ENCODE measurements around the gene SAA2.

The SAA2 gene

DNA sequence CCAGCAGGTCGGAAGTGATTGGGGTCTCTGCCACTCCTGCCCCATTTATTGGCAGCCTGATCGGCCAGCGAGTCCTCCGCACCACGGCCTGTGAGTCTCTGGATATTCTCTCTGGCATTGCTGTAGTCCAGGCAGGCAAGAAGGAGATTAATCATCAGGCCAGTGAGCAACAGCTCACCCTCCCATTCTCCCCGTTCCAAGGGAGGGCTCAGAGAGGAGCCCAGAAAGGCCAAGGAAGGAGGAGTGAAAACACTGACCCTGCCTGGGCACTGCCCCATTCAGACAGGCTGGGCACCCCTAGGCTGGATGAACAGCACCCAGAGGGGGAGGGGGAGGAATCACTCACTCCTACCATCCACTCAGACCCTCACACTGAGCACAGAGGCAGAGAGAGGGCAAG is 3.1 kb downstream of the SAA2 start:
- TF ChIP-seq, protein P1, sequence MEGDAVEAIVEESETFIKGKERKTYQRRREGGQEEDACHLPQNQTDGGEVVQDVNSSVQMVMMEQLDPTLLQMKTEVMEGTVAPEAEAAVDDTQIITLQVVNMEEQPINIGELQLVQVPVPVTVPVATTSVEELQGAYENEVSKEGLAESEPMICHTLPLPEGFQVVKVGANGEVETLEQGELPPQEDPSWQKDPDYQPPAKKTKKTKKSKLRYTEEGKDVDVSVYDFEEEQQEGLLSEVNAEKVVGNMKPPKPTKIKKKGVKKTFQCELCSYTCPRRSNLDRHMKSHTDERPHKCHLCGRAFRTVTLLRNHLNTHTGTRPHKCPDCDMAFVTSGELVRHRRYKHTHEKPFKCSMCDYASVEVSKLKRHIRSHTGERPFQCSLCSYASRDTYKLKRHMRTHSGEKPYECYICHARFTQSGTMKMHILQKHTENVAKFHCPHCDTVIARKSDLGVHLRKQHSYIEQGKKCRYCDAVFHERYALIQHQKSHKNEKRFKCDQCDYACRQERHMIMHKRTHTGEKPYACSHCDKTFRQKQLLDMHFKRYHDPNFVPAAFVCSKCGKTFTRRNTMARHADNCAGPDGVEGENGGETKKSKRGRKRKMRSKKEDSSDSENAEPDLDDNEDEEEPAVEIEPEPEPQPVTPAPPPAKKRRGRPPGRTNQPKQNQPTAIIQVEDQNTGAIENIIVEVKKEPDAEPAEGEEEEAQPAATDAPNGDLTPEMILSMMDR (IDR thresholded peaks at IDR 0.05; ENCODE audit: insufficient read depth, missing control alignments) = no peak
- DNase-seq (ENCODE audit: insufficient read length, low spot score) (no peak), FAIRE-seq (no peak)

DNA sequence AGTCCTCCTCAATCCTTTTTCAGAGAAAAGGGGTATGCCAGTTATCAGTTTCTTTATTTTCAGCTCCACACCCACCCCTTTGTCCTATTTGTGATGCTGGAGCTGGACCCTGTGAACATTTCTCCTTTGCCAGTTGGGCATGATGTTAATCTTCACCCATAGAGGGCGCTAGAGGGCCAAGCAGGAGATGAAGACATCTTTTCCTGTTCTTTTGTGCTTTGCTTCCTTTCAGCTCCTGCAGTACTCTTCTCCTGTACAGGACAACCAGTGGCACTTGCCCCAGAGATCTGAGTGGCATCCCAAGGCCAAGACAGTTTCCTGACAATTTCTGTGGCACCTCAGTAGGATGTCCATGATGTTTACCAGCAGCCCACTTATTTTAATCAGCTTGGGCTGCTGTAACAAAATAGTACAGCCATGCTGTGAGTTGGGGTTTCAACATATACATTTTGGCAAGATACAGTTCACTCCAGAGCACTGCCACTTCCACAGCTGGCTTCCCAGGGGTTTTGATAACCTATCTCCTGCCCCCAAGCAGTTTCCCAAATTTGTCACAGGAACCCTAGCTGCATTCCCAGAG is 4.6 kb downstream of the SAA2 start:
- TF ChIP-seq, protein P1 (IDR thresholded peaks at IDR 0.05; ENCODE audit: insufficient read depth, missing control alignments) = peak; percentile 89
- DNase-seq (ENCODE audit: insufficient read length, low spot score) (no peak), FAIRE-seq (no peak)

DNA sequence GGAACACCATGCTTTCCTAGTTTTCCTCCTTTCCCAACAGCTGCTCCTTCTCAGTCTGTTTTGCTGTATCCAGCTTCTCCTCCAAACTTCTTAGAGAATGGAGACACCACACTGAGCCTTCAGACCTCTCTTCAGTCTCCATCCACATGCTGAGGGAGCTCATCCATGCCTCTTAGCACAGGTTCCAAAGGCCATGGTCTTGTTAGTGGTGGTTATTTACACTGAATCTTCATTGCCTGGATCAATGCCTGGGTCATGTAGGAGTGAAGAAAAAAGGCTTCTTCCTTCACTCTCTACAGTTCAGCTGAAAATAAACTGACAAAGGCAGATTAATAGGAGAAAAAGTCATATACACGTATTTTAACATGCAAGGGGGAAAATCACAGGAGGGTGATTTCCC is 8.8 kb downstream of the SAA2 start:
- FAIRE-seq (no peak), DNase-seq (ENCODE audit: insufficient read length, low spot score) (no peak)
- TF ChIP-seq, protein P1 (IDR thresholded peaks at IDR 0.05; ENCODE audit: insufficient read depth, missing control alignments) = no peak

DNA sequence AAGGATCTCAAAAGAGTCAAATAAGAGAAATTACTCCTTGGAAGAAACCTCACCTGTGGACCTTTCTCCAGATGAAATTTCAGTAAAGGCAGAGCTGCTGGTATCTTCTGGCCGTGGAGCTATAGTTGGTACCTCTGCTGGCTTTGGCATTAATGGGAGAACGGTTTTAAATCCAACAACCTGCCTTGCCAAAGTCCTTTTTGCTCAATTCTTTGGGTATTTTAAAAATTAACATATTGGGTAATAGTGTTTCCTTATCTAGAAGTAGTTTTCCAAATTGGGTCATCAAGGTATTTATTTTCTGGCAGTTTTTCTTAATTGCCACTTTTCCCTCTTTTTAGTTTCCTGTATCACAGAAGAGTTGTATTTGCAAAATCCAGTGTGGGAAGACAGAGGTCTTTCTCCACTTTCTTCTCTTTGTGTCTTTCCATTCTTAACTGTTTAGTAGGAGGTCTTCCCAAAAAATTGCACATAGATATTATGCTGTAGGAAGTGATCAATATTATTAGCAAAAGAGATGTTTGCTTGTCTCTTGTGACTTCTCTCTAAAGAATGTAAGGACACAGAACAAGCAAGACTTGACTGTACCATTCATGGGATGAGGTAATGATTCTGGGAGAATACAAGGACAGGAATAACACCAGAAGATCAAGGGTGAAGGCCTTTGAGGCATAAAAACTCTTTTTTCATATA is 11.7 kb downstream of the SAA2 start, which contains the start of gene SAA4:
Gene SAA4, minus strand, starts transcription at position 139 of the 693 bp plus-strand sequence. CDS start 876 bp downstream, outside the sequence.
- DNase-seq (ENCODE audit: insufficient read length, low spot score) = no peak
- TF ChIP-seq, protein P1 (IDR thresholded peaks at IDR 0.05; ENCODE audit: insufficient read depth, missing control alignments) = no peak
- FAIRE-seq = no peak

DNA sequence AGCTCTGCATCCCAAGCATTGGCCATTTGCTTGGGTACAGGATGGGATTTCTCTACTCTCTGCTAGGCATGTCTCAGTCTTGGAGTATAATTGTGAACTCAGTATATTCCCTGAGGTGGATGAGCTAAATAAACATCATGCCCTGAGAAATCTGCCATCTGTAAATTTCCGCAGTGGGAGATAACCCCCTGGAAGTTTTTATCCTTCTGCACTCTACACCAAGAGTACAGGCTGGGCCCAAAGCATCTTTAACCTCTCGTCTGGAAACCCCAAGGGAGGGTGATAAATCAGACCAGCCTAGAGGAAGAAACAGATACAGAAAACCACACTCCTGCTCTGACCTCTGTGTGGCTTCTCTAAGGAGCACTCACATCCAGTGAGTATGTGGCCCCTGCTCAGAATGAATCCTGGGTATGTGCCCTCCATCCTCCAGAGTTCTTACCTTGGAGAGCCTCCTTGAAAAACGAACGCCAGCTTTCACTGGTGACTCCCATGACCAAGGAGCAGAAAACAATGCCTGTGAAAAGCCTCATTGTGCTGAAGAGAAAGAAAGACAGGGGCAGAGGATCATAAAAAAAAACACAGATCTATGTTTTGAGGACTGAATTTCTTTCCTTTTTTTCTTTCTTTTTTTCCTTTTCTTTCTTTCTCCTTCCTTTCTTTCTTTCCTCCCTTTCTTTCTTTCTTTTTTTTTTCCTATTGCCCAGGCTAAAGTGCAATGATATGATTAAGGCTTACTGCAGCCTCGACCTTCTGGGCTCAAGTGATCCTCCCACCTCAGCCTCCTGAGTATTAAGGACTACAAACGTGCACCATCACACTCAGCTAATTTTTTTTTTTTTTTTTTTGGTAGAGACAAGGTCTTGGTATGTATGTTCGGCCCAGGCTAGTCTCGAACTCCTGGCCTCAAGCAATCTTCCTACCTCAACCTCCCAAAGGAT is 12.8 kb downstream of the SAA2 start:
- no peak for DNase-seq (ENCODE audit: insufficient read length, low spot score)
- no peak for FAIRE-seq

DNA sequence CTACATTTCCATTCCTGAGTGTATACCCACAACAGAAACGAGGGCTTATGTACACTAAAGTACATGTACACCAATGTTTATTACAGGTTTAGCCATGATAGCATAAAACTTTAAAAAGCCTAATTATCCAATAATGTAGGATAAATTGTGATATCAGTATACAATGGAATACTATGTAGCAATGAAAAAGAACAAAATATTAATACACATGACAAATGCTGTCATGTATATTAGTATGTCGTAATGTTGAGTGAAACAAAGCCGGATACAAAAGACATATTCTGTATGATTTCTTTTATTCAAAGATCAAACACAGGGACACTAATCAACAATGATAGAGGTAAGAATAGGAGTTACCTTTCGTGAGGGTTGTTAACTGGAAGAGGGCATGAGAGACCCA is 14.6 kb downstream of the SAA2 start:
- FAIRE-seq (no peak), DNase-seq (ENCODE audit: insufficient read length, low spot score) (no peak)
- TF ChIP-seq, protein P1 (IDR thresholded peaks at IDR 0.05; ENCODE audit: insufficient read depth, missing control alignments) = no peak

More for the DNA sequence above, 12.8 kb downstream of the SAA2 start:
- TF ChIP-seq, protein P1 (IDR thresholded peaks at IDR 0.05; ENCODE audit: insufficient read depth, missing control alignments) = no peak
